ENCODE data around the gene LTBP1.

DNA sequence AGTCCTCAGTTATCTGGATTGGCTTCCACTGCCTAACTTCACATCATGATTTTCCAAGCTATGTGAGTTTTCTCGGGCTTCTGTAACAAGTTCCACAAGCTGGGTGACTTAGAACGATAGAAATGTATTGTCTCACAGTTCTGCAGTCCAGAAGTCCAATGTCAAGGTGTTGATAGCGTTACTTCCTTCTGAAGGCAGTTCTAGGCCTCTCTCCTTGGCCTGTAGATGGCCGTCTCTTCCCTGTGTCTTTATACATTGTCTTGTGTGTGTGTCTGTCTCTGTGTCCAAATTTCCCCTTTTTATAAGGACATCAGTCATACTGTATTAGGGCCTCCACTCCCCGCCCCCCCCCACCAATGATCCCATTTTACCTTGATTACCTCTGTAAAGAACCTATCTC is 7.5 kb downstream of the LTBP1 start:
- TF ChIP-seq, protein P1, sequence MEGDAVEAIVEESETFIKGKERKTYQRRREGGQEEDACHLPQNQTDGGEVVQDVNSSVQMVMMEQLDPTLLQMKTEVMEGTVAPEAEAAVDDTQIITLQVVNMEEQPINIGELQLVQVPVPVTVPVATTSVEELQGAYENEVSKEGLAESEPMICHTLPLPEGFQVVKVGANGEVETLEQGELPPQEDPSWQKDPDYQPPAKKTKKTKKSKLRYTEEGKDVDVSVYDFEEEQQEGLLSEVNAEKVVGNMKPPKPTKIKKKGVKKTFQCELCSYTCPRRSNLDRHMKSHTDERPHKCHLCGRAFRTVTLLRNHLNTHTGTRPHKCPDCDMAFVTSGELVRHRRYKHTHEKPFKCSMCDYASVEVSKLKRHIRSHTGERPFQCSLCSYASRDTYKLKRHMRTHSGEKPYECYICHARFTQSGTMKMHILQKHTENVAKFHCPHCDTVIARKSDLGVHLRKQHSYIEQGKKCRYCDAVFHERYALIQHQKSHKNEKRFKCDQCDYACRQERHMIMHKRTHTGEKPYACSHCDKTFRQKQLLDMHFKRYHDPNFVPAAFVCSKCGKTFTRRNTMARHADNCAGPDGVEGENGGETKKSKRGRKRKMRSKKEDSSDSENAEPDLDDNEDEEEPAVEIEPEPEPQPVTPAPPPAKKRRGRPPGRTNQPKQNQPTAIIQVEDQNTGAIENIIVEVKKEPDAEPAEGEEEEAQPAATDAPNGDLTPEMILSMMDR (optimal IDR thresholded peaks at IDR 0.05 in 1 of 3, IDR thresholded peaks at IDR 0.05 in 1 of 3, conservative IDR thresholded peaks at IDR 0.05 in 1 of 3; ENCODE audit: extremely low read depth in 1 of 3, insufficient read depth in 2 of 3, low read length in 3 of 3): no peak
- no peak for TF ChIP-seq EZH2 (IDR thresholded peaks at IDR 0.05; ENCODE audit: low read length)

Data from keratinocyte (primary cell).